ENCODE data around the gene ST6GALNAC4.

The ST6GALNAC4 gene

DNA sequence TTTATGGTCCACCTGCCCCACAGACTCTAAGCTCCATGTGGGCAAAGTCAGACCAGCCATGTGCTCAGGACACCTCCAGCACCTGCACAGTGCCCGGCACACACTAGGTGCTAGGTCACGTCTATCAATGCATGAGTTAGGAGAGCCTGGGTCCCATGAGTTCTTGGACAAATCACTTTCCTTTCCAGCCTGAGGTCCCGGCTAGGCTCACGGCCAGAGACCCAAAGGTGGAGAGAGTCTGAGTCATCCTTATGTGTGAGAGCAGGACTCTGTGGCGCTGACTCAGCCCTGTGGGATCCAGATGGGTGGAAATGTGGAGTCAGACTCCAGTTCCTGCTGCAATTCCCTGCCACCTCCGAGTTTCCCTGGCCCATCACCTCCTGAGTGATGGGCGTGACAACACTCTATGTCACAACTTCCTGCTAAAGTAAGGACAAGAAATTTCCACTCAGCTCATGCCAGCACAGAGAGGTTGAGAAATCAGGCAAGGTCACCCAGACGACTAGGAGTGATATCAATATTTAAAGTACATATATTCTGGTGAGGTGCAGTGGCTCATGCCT, 2.5 kb upstream of the ST6GALNAC4 start:
- TF ChIP-seq, protein P1, sequence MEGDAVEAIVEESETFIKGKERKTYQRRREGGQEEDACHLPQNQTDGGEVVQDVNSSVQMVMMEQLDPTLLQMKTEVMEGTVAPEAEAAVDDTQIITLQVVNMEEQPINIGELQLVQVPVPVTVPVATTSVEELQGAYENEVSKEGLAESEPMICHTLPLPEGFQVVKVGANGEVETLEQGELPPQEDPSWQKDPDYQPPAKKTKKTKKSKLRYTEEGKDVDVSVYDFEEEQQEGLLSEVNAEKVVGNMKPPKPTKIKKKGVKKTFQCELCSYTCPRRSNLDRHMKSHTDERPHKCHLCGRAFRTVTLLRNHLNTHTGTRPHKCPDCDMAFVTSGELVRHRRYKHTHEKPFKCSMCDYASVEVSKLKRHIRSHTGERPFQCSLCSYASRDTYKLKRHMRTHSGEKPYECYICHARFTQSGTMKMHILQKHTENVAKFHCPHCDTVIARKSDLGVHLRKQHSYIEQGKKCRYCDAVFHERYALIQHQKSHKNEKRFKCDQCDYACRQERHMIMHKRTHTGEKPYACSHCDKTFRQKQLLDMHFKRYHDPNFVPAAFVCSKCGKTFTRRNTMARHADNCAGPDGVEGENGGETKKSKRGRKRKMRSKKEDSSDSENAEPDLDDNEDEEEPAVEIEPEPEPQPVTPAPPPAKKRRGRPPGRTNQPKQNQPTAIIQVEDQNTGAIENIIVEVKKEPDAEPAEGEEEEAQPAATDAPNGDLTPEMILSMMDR (IDR thresholded peaks at IDR 0.05; ENCODE audit: borderline replicate concordance, insufficient read depth, low read depth, low read length), result no peak
- no peak overlapping the region for H3K4me3 ChIP-seq (ENCODE audit: low read depth, low read length)

DNA sequence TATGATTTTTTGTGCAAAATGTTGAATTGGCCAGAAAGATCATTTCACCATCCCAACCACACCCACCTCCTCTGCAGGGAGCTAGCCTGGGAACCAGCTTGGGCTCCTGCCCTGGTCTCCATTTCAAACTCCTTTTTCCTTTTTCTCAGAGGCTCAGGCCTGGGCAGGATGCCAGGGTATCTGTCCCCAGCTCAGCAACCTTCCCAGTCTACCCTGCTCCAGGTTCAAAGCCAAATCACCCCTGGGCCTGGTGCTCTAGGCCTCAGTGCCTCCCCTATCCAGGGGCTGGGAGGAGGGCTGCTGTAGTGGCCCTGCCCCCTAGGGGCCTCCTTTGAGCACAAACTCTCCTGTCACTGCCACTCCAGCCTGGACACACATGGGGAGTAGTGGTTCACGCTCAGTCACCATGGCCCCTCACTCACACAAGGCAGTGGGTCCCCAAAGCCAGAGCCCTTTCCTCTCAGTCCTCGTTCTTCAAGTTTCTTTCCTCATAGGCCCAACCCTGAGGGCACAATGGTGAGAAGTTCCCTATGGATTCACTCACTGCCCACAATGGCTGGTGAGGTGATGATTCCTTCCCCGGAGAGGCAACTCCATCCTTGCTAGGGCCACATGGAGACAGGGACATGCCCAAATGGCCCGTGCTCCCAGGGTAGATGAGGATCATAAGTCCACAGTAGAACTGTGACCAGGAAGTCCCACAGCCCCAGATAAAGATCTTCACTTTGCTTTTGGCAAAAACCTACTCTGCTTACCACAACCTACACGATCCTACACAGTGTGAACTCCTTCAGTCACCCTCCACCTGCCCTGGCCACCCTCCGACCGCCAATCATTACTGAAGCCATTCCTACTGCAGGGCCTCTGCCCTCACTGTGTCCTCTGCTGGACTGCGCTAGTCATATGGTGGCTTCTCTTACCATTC, 1.6 kb upstream of the ST6GALNAC4 start:
- no peak overlapping the region for H3K4me3 ChIP-seq (ENCODE audit: low read depth, low read length)
- TF ChIP-seq, protein P1 (IDR thresholded peaks at IDR 0.05; ENCODE audit: borderline replicate concordance, insufficient read depth, low read depth, low read length), result peak; percentile 41; the same call in 1 of the 2 replicates

DNA sequence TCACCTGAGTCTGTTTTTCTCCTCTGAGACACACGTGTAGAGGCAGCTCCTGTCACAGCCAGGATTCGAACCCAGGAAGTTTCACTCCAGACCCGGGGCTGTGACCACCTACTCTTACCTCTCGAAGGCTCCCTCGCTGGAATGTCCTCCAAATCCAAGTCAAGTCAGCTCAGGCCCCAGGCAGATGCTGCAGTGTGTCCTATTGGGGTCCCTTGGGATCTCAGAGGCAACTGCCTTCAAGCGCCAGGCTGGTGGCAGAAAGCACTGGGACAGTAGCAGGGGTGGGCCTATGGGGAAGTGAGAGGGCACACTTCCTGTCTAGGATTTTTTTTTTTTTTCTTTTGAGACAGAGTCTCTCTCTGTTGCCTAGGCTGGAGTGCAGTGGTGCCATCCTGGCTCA, 762 bp upstream of the ST6GALNAC4 start:
- TF ChIP-seq, protein P1 (IDR thresholded peaks at IDR 0.05; ENCODE audit: borderline replicate concordance, insufficient read depth, low read depth, low read length), result no peak
- no peak overlapping the region for H3K4me3 ChIP-seq (ENCODE audit: low read depth, low read length)

DNA sequence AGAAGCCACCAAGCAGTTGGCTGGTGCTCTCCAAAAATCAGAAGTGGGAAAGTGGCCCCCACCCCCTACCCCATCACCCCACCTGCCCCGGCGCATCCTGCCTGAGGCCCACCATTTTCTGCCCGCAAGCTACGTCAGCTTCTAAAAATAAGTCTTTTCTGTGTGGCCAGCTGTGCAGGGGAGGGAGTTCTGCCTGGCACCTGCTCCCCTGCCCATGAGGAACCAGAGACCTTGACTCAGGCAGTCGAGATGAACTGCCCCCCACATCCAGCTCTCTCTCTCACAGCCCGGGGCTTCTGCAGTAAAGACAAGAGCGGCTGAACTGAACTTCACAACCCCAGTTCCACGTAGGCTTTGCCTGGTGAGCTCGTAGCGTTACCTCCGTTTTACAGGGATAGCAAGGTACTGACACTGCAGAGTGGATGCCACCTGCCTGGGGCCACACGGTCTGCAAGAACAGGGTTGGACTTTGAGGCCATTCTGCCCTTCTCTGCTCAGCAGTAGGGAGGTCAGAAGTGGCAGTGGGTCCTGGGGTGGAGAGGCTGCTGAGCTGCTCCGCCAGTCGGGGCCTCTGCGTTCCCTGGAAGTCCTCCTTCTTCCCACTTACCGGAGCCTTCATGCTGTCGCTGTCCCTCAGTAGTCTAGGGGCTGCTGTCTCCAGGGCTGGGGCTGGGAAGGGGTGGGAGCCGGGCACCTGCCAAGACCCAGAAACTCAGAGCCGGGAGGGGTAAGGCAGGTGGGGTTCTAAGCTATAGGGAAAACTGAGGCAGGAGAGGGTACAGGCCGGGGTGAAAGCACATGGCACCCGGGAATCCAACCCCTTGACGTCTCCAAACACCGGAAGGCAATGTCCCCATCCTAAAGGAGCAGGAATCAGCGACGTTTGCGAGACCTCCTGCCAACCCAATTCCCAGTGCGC, 781 bp downstream of the ST6GALNAC4 start:
- H3K4me3 ChIP-seq (ENCODE audit: low read depth, low read length), result peak overlapping the region; percentile 96
- TF ChIP-seq, protein P1 (IDR thresholded peaks at IDR 0.05; ENCODE audit: borderline replicate concordance, insufficient read depth, low read depth, low read length), result no peak

DNA sequence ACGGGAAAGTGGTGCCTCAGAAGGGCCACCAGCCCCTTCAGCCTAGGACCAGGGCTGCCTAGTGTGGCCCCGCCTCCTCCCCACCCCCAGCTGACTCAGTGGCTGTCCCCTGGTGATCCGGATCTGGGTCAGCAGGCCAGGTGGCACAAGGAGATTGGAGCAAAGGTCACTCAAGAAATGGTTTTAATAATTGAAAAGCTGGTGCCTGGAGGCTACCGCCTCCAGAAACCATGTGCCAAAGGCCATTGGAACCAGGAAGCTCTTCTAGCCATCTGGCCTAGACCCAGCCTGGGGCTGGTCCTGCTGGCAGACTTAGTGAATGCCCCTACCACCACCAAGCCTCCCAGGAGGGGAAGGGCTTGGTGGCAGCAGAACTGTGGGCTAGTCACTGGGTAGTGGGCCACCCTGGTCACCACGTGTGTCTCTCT, 1.5 kb downstream of the ST6GALNAC4 start:
- H3K4me3 ChIP-seq (ENCODE audit: low read depth, low read length), result peak overlapping the region; percentile 96
- TF ChIP-seq, protein P1 (IDR thresholded peaks at IDR 0.05; ENCODE audit: borderline replicate concordance, insufficient read depth, low read depth, low read length), result no peak

DNA sequence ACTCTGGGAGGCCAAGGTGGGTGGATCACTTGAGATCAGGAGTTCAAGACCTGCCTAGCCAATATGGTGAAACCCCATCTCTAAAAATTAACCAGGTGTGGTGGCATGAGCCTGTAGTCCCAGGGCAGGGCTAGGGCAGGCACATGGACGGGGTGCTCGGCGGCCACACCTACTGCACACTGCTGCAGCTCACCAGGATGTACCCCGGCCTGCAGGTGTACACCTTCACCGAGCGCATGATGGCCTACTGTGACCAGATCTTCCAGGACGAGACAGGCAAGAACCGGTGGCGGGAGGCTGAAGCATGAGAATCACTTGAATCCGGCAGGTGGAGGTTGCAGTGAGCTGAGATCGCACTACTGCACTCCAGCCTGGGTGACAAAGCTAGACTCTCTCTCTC, 3.2 kb downstream of the ST6GALNAC4 start:
- TF ChIP-seq, protein P1 (IDR thresholded peaks at IDR 0.05; ENCODE audit: borderline replicate concordance, insufficient read depth, low read depth, low read length), result no peak
- H3K4me3 ChIP-seq (ENCODE audit: low read depth, low read length), result no peak overlapping the region
